Erythroblast (primary cell): ENCODE results near the gene CYS1.

Experiments
- GATA1 ChIP-seq: IDR thresholded peaks from 2 replicates; pipeline ENCODE4 v1.6.1; 2011; ENCODE audit warnings: low read depth, mild to moderate bottlenecking, control low read depth, low read length, moderate library complexity
- POLR2A ChIP-seq: IDR thresholded peaks from 2 replicates; pipeline ENCODE4 v1.6.1; 2011; ENCODE audit warnings: mild to moderate bottlenecking, low read length

DNA sequence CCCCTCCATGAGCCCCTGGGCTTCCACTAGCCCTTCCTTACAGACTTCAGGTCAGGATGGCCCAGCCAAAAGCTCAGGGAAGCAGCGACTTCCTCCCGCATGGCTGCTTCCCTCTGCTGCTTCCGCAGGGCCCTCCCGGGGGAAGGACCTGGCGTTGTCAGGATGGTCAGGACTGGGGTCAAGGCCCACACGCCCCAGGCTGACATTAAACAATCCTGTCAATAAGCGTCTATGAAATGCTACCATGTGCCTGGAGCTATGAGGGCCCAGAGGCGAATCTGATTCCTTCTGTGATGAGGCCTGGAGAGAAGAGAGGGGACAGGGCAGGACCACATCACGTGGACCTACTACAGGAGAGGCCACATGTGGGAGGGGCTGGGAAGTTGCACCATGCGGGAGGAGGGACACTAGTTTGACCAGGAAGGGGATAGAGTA, 17.3 kb downstream of the CYS1 start:
- no peak for TF ChIP-seq POLR2A
- no peak for TF ChIP-seq GATA1
